ENCODE results near the gene SGCA.

DNA sequence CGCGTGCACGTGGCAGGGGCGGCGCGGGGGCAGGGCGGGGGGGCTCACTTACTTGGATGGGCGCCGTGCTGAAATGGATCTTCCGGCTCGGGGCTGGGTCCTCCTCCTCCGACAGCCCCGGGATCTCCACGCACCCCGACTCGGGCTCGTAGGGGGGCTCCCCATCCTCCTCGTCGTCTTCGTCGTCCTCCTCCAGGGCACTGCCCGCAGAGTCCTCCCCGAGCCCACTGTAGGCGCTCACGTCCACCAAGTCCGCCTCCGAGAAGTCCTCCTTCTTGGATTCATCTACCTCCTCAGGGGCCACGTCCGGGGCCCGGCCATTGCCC is 16.8 kb upstream of the SGCA start:
- TF ChIP-seq, protein P1, sequence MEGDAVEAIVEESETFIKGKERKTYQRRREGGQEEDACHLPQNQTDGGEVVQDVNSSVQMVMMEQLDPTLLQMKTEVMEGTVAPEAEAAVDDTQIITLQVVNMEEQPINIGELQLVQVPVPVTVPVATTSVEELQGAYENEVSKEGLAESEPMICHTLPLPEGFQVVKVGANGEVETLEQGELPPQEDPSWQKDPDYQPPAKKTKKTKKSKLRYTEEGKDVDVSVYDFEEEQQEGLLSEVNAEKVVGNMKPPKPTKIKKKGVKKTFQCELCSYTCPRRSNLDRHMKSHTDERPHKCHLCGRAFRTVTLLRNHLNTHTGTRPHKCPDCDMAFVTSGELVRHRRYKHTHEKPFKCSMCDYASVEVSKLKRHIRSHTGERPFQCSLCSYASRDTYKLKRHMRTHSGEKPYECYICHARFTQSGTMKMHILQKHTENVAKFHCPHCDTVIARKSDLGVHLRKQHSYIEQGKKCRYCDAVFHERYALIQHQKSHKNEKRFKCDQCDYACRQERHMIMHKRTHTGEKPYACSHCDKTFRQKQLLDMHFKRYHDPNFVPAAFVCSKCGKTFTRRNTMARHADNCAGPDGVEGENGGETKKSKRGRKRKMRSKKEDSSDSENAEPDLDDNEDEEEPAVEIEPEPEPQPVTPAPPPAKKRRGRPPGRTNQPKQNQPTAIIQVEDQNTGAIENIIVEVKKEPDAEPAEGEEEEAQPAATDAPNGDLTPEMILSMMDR (IDR thresholded peaks at IDR 0.05): no peak
- TF ChIP-seq POLR2A (IDR thresholded peaks at IDR 0.05): no peak

Data from esophagus squamous epithelium (tissue), 4 donors.